Measurements from ENCODE around the gene PSMB11.
A peak's percentile ranks its signal among the peaks of the same experiment; 100 is the strongest.

The PSMB11 gene

GRCh38 chr14:23015618-23016017 lies 26.4 kb upstream of the PSMB11 start:
- no peak for DNase-seq

- DNase-seq, result no peak
These were observed 24.9 kb upstream of the PSMB11 start for GRCh38 chr14:23017091-23017490.

GRCh38 chr14:23018107-23018506 lies 23.9 kb upstream of the PSMB11 start:
- DNase-seq, result no peak

- DNase-seq, result peak in 1 of 5 experiments; percentile 9
These were observed 21.6 kb upstream of the PSMB11 start for GRCh38 chr14:23020143-23021128.

GRCh38 chr14:23021434-23021833 lies 20.6 kb upstream of the PSMB11 start:
- DNase-seq, result no peak

GRCh38 chr14:23021889-23022442 lies 20.0 kb upstream of the PSMB11 start:
- no peak for DNase-seq

- DNase-seq, result no peak
These were observed 18.8 kb upstream of the PSMB11 start for GRCh38 chr14:23023022-23023794.

GRCh38 chr14:23023795-23024152 lies 18.2 kb upstream of the PSMB11 start:
- no peak for DNase-seq

- no peak for DNase-seq
These were observed 17.4 kb upstream of the PSMB11 start for GRCh38 chr14:23024612-23025075.

- DNase-seq, result no peak
These were observed 16.7 kb upstream of the PSMB11 start for GRCh38 chr14:23025151-23025814.

- DNase-seq, result peak in 1 of 5 experiments; percentile 68
These were observed 13.2 kb upstream of the PSMB11 start for GRCh38 chr14:23028799-23029198.

GRCh38 chr14:23030936-23031335 lies 11.1 kb upstream of the PSMB11 start:
- DNase-seq, result no peak

GRCh38 chr14:23033251-23033727 lies 8.7 kb upstream of the PSMB11 start:
- DNase-seq, result peak in 1 of 5 experiments; percentile 40

- DNase-seq, result peak in 1 of 5 experiments; percentile 9
These were observed 8.1 kb upstream of the PSMB11 start for GRCh38 chr14:23033801-23034497.

- peak; percentile 58 to 98 (median 83) for DNase-seq
These were observed 7.3 kb upstream of the PSMB11 start, which contains the start of gene PSMB5 for GRCh38 chr14:23034498-23035302. TSS of gene PSMB5 (minus strand) at chr14:23034900. CDS start at chr14:23034881, 19 bp downstream.

- DNase-seq, result no peak
These were observed 6.5 kb upstream of the PSMB11 start for GRCh38 chr14:23035303-23036144.

GRCh38 chr14:23040100-23040499 lies 1.9 kb upstream of the PSMB11 start:
- no peak for DNase-seq

- DNase-seq, result no peak
These were observed 283 bp upstream of the PSMB11 start for GRCh38 chr14:23041729-23042128.

- no peak for DNase-seq
These were observed 1.1 kb downstream of the PSMB11 start for GRCh38 chr14:23043145-23043544.

- DNase-seq, result no peak
These were observed 1.7 kb downstream of the PSMB11 start for GRCh38 chr14:23043754-23044153.
